Activated CD4-positive, alpha-beta T cell treated with anti-CD3 and anti-CD28 coated beads, Interleukin-2, amount 10 ng/mL, durations not matched to agents 7 days and 5 days (primary cell): ENCODE results near the gene TRAPPC2L. TPM values are rescaled to one million over a fixed set of nuclear protein-coding genes. Genes with fewer than 3 reads are reported as not detected.

Source experiments
- CTCF ChIA-PET: fragments of 350-600 bp; sonication (Branson Sonifier 250); formaldehyde crosslinking; loops from one replicate; lab custom pipeline; 2021; ENCODE audit warnings: antibody characterized with exemption; lab: Charles Lee
- POLR2A ChIA-PET: fragments of 350-600 bp; sonication (Branson Sonifier 250); formaldehyde crosslinking; loops from one replicate; lab custom pipeline; 2021; ENCODE audit warnings: antibody characterized with exemption; lab: Charles Lee
- DNase-seq: peaks from one replicate; pipeline ENCODE4 v3.0.0-alpha.2; 2020
- H3K27ac Mint-ChIP-seq: one replicate; pipeline ENCODE4 v1.8.0; 2021; ENCODE audit warnings: mild to moderate bottlenecking, moderate library complexity, mixed read lengths
- H3K27me3 Mint-ChIP-seq: one replicate; pipeline ENCODE4 v1.8.0; 2021; ENCODE audit warnings: mixed read lengths
- H3K36me3 Mint-ChIP-seq: one replicate; pipeline ENCODE4 v1.8.0; 2021; ENCODE audit warnings: low read depth, mixed read lengths
- H3K4me1 Mint-ChIP-seq: one replicate; pipeline ENCODE4 v1.8.0; 2021; ENCODE audit warnings: mixed read lengths
- H3K4me3 Mint-ChIP-seq: one replicate; pipeline ENCODE4 v1.8.0; 2021; ENCODE audit warnings: mild to moderate bottlenecking, moderate library complexity, mixed read lengths
- H3K9me3 Mint-ChIP-seq: one replicate; pipeline ENCODE4 v1.8.0; 2021; ENCODE audit warnings: mixed read lengths
- total RNA-seq, 2 experiments: library from RNA; stranded (reverse); gene quantifications; one replicate each; pipeline ENCODE4 v1.2.3, GENCODE V29; 2021

The TRAPPC2L gene
- total RNA-seq, 2 experiments from 2014 or later, result 47.7 to 55.7 TPM

- Mint-ChIP-seq H3K36me3 (no peaks in the 10 kb centered on the region), H3K9me3 (no peaks in the 10 kb centered on the region), H3K4me3 (no peak overlapping the region), H3K27me3 (no peaks in the 10 kb centered on the region), H3K4me1 (no peaks in the 10 kb centered on the region), H3K27ac (no peak overlapping the region)
- DNase-seq, result no peak
- POLR2A ChIA-PET, result no interaction called here
- CTCF ChIA-PET, result no interaction called here
Measured at GRCh38 chr16:88844419-88845036, 12.4 kb upstream of the TRAPPC2L start.

DNA sequence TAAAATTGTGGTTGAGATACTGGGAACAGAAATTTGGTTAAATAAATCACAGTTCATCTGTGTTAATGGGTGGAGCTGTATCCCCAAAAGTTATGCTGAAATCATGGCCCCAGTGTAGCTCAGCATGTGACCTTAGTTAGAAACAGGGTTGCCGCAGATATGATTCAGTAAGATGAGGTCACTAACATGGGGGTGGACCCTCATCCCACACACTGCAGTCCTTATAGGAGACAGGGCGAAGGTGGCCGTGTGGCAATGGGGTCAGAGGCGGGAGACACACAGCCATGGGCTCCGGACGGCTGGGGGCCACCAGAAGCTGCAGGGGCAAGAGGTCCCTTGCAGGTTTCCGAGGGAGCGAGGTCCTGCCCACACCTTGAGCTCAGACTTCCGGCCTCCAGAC, 10.8 kb upstream of the TRAPPC2L start:
- Mint-ChIP-seq H3K27ac (no peak overlapping the region), H3K36me3 (no peaks in the 10 kb centered on the region), H3K4me3 (no peak overlapping the region), H3K27me3 (no peaks in the 10 kb centered on the region), H3K9me3 (no peaks in the 10 kb centered on the region), H3K4me1 (no peaks in the 10 kb centered on the region)
- ChIA-PET CTCF (interaction anchor here (0.9 kb wide), 1 partner anchor 11 kb away, joined by 3 read pairs; the partner anchor contains the start of gene TRAPPC2L), POLR2A (no interaction called here)
- DNase-seq, result no peak

- no peak overlapping the region for H3K4me3 Mint-ChIP-seq
- CTCF ChIA-PET, result no interaction called here
- no peaks in the 10 kb centered on the region for H3K9me3 Mint-ChIP-seq
- DNase-seq, result no peak
- peaks cover 1% of the 10 kb centered on the region for H3K4me1 Mint-ChIP-seq
- no peaks in the 10 kb centered on the region for H3K36me3 Mint-ChIP-seq
- POLR2A ChIA-PET, result no interaction called here
- no peak overlapping the region for H3K27ac Mint-ChIP-seq
- no peaks in the 10 kb centered on the region for H3K27me3 Mint-ChIP-seq
Measured at GRCh38 chr16:88847654-88848053, 9.3 kb upstream of the TRAPPC2L start.

- Mint-ChIP-seq H3K27me3 (no peaks in the 10 kb centered on the region), H3K9me3 (no peaks in the 10 kb centered on the region), H3K36me3 (no peaks in the 10 kb centered on the region), H3K27ac (no peak overlapping the region), H3K4me3 (no peak overlapping the region), H3K4me1 (peaks cover 1% of the 10 kb centered on the region)
- DNase-seq, result no peak
- CTCF ChIA-PET, result no interaction called here
- POLR2A ChIA-PET, result no interaction called here
Measured at GRCh38 chr16:88848557-88848956, 8.4 kb upstream of the TRAPPC2L start.

DNA sequence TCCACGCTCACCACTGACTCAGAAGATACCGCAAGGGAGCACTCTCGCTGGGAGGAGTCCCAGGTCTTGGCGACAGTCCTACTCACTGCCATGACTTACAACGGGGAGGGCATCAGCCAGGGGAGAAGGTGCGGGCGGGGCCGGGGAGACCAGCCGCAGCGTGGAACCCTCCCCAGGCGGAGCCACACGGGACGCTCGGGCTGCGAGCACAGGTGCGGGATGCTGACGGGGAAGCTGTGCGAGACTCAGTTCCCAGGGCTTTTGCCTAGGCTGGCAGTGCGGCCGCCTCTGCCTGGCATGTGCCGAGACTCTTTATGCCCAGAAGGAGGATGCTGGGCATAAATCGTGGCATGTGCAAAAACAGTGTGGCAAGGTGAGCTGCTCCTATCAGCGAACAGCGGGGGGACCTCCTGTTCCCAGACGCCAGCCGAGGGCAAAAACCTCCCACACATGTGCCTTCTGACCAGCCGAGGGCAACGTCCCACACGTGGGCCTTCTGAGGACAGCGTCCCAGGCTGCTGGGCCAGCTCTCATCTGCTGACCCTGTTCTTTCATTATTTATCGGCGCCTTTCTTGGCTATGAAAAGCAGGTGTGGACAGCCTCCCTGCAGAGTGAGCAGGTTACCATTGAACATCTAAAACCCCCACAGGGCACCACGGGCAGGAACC, 6.3 kb upstream of the TRAPPC2L start:
- Mint-ChIP-seq H3K27ac (no peak overlapping the region), H3K4me1 (peaks cover 14% of the 10 kb centered on the region), H3K36me3 (no peaks in the 10 kb centered on the region), H3K4me3 (no peak overlapping the region), H3K9me3 (no peaks in the 10 kb centered on the region), H3K27me3 (no peaks in the 10 kb centered on the region)
- CTCF ChIA-PET, result interaction anchor here (1.3 kb wide), 1 partner anchor 10 kb away, joined by 3 read pairs; no protein-coding TSS in a partner anchor
- DNase-seq, result no peak
- POLR2A ChIA-PET, result no interaction called here

GRCh38 chr16:88851616-88852015, 5.3 kb upstream of the TRAPPC2L start:
- H3K4me3 Mint-ChIP-seq, result no peak overlapping the region
- H3K27me3 Mint-ChIP-seq, result no peaks in the 10 kb centered on the region
- DNase-seq, result no peak
- POLR2A ChIA-PET, result no interaction called here
- H3K36me3 Mint-ChIP-seq, result no peaks in the 10 kb centered on the region
- H3K4me1 Mint-ChIP-seq, result peaks cover 18% of the 10 kb centered on the region
- H3K27ac Mint-ChIP-seq, result no peak overlapping the region
- H3K9me3 Mint-ChIP-seq, result no peaks in the 10 kb centered on the region
- CTCF ChIA-PET, result interaction anchor here (1.0 to 1.3 kb wide), 2 partner anchors 11 to 39 kb away, joined by 3 read pairs; no protein-coding TSS in a partner anchor

DNA sequence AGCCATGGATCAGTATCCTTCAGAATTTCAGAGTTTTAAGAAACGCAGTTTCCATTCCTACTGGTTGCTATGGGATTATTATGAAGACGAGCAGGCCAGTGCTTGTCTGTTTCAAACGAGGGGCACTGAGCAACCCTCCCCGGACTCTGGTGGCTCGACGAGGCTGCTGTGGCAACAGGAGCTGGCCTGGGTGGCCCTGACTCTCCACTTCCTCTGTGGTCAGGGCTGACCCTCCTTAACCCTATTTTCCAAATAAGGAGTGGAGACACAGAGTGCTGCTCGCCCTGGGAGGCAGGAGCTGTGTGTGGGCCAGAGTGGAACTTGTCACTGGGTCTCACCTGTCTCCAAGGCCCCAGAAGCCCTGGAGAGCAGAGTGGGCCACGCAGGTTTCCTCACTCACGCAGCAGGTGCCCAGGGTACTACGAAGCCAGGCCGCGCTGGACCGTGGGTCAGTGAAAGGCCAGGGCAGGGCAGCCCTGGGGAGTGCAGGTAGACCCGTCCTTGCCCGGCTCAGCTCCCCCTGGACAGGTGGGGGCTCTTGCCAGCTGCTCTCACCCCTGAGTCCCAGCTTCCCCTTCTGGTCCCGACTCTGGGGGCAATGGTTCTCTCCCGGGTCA, 3.5 kb upstream of the TRAPPC2L start:
- H3K27ac Mint-ChIP-seq, result no peak overlapping the region
- POLR2A ChIA-PET, result no interaction called here
- H3K36me3 Mint-ChIP-seq, result peaks cover 5% of the 10 kb centered on the region
- H3K9me3 Mint-ChIP-seq, result no peaks in the 10 kb centered on the region
- no peak for DNase-seq
- H3K4me3 Mint-ChIP-seq, result no peak overlapping the region
- H3K4me1 Mint-ChIP-seq, result peaks cover 27% of the 10 kb centered on the region
- no peaks in the 10 kb centered on the region for H3K27me3 Mint-ChIP-seq
- CTCF ChIA-PET, result interaction anchor here (0.6 to 1.4 kb wide), 5 partner anchors 13 to 116 kb away, joined by 3 to 4 read pairs (median 4); no protein-coding TSS in a partner anchor

DNA sequence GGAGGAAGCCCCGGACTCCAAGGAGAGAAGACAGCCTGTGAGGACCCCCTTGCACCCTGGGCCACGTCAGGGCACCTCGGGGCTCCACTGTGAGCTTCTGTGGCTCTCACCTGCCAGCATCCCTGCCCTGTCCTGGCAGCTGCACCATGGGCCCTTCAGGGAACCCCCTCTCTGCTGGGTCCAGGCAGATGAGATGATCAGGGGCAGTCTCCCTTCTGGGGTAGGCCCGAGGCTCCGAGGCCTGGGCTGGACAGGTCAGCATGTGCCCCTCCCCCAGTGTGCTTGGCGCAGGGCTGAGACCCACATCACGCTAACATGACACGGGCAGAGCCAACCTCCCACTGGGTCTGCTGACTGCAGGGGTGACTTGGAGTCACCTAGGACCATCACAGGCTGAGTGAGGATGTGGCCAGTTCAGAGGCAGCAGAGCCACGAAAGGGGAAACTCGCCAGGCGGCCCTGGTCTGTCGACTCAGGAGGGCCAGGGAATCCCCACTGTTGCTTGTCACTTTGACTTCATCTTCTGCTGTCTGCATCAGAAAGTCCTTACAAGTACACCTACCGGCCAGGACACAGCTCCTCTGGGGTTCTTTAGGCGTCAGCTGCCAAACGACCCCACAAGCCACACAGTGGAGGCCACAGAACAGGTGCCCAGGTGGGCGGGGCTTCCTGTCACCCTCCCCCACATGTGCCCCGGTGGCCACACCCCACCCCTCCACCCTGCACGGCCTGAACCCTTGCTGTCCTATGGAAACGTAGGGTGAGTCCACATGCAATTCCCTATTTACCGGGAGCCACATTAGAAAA, 2.4 kb upstream of the TRAPPC2L start:
- no peaks in the 10 kb centered on the region for H3K27me3 Mint-ChIP-seq
- H3K27ac Mint-ChIP-seq, result no peak overlapping the region
- ChIA-PET CTCF (interaction anchor here (0.8 to 1.4 kb wide), 5 partner anchors 27 to 117 kb away, joined by 3 to 4 read pairs (median 4); partner anchors contain the start of gene PIEZO1), POLR2A (no interaction called here)
- DNase-seq, result peak; percentile 13
- H3K9me3 Mint-ChIP-seq, result no peaks in the 10 kb centered on the region
- H3K36me3 Mint-ChIP-seq, result peaks cover 10% of the 10 kb centered on the region
- peak overlapping the region; percentile 60 for H3K4me3 Mint-ChIP-seq
- peaks cover 32% of the 10 kb centered on the region for H3K4me1 Mint-ChIP-seq

- Mint-ChIP-seq H3K4me1 (peaks cover 32% of the 10 kb centered on the region), H3K4me3 (peak overlapping the region; percentile 60), H3K9me3 (no peaks in the 10 kb centered on the region), H3K27me3 (no peaks in the 10 kb centered on the region), H3K27ac (peak overlapping the region; percentile 57), H3K36me3 (peaks cover 10% of the 10 kb centered on the region)
- ChIA-PET CTCF (interaction anchor here (0.8 to 1.4 kb wide), 2 partner anchors 71 to 118 kb away, joined by 3 to 4 read pairs; partner anchors contain the start of gene PIEZO1), POLR2A (no interaction called here)
- no peak for DNase-seq
Measured at GRCh38 chr16:88855176-88855575, 1.8 kb upstream of the TRAPPC2L start.

DNA sequence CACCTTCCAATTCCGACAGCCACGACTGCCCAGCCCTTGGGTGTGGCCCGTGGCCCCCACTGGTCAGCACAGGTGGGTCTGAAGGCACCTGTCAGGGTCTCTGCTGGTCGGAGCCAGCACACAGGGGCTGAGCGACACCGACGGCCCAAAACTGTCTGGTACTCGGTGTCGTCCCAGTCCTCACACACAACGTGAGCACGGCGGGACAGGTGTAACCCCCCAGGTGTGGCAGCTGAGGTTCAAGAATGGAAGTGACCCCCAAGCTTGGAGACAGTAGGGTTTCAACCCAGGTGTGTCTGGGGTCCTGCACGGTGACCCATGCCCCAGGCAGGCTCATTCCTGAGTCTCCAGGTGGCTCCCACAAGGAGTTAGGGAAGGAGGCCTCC, 1.2 kb upstream of the TRAPPC2L start:
- peaks cover 10% of the 10 kb centered on the region for H3K36me3 Mint-ChIP-seq
- H3K4me3 Mint-ChIP-seq, result peak overlapping the region; percentile 67
- CTCF ChIA-PET, result interaction anchor here (1.4 kb wide), 1 partner anchor 71 kb away, joined by 4 read pairs; the partner anchor contains the start of gene PIEZO1
- peak overlapping the region; percentile 73 for H3K27ac Mint-ChIP-seq
- peaks cover 32% of the 10 kb centered on the region for H3K4me1 Mint-ChIP-seq
- no peak for DNase-seq
- POLR2A ChIA-PET, result no interaction called here
- H3K27me3 Mint-ChIP-seq, result no peaks in the 10 kb centered on the region
- H3K9me3 Mint-ChIP-seq, result no peaks in the 10 kb centered on the region

- peak overlapping the region; percentile 73 for H3K27ac Mint-ChIP-seq
- CTCF ChIA-PET, result interaction anchor here (1.0 to 2.1 kb wide), 9 partner anchors 10 to 183 kb away, joined by 3 to 7 read pairs (median 4); partner anchors contain the start of gene PABPN1L
- no peaks in the 10 kb centered on the region for H3K9me3 Mint-ChIP-seq
- POLR2A ChIA-PET, result no interaction called here
- peak overlapping the region; percentile 97 for H3K4me3 Mint-ChIP-seq
- peaks cover 10% of the 10 kb centered on the region for H3K36me3 Mint-ChIP-seq
- H3K4me1 Mint-ChIP-seq, result peaks cover 32% of the 10 kb centered on the region
- H3K27me3 Mint-ChIP-seq, result no peaks in the 10 kb centered on the region
- DNase-seq, result peak; percentile 13
Measured at GRCh38 chr16:88856122-88856827, 652 bp upstream of the TRAPPC2L start.
